Activated naive CD4-positive, alpha-beta T cell (primary cell): ENCODE data around the gene KIAA1958.
"Not testable (repeated sequence)": the region's sequence is repeated elsewhere in the genome, so short reads cannot be mapped to it uniquely, and the experiment has no call there.

ENCODE experiments used
- DNase-seq, 4 experiments: peaks; one replicate each; lab custom pipeline; 2025; lab: John Stamatoyannopoulos, UW

The KIAA1958 gene

GRCh38 chr9:112489876-112490666, 3.4 kb downstream of the KIAA1958 start:
- no peak for DNase-seq

- DNase-seq: no peak
Measured at GRCh38 chr9:112493393-112494137, 6.9 kb downstream of the KIAA1958 start.

GRCh38 chr9:112494153-112494552, 7.5 kb downstream of the KIAA1958 start:
- DNase-seq: no peak

- DNase-seq: no peak
Measured at GRCh38 chr9:112495614-112496013, 9.0 kb downstream of the KIAA1958 start.

- no peak for DNase-seq
Measured at GRCh38 chr9:112496074-112496722, 9.6 kb downstream of the KIAA1958 start.

GRCh38 chr9:112500842-112501241, 14.2 kb downstream of the KIAA1958 start:
- no peak for DNase-seq

- no peak for DNase-seq
Measured at GRCh38 chr9:112501287-112501686, 14.7 kb downstream of the KIAA1958 start.

- no peak for DNase-seq
Measured at GRCh38 chr9:112502175-112502946, 15.7 kb downstream of the KIAA1958 start.

- DNase-seq: no peak
Measured at GRCh38 chr9:112503170-112503569, 16.5 kb downstream of the KIAA1958 start.

- no peak for DNase-seq
Measured at GRCh38 chr9:112505086-112505485, 18.5 kb downstream of the KIAA1958 start.

- no peak for DNase-seq
Measured at GRCh38 chr9:112505607-112506006, 19.0 kb downstream of the KIAA1958 start.

GRCh38 chr9:112506571-112506970, 19.9 kb downstream of the KIAA1958 start:
- no peak for DNase-seq

GRCh38 chr9:112507001-112507680, 20.5 kb downstream of the KIAA1958 start:
- DNase-seq: no peak

- no peak for DNase-seq
Measured at GRCh38 chr9:112508377-112508776, 21.8 kb downstream of the KIAA1958 start.

- not testable (repeated sequence) for DNase-seq
Measured at GRCh38 chr9:112512377-112512776, 25.8 kb downstream of the KIAA1958 start.

- DNase-seq: no peak
Measured at GRCh38 chr9:112516769-112517168, 30.1 kb downstream of the KIAA1958 start.

- no peak for DNase-seq
Measured at GRCh38 chr9:112520069-112520468, 33.4 kb downstream of the KIAA1958 start.

- no peak for DNase-seq
Measured at GRCh38 chr9:112520656-112521055, 34.0 kb downstream of the KIAA1958 start.

GRCh38 chr9:112526973-112527372, 40.3 kb downstream of the KIAA1958 start:
- DNase-seq: no peak

GRCh38 chr9:112527959-112528358, 41.3 kb downstream of the KIAA1958 start:
- no peak for DNase-seq

- DNase-seq: no peak
Measured at GRCh38 chr9:112529316-112529715, 42.7 kb downstream of the KIAA1958 start.
